ENCODE data around the gene HGF. TPM values are rescaled to one million over a fixed set of nuclear protein-coding genes. Genes with fewer than 3 reads are reported as not detected.

The HGF gene
- total and polyA plus RNA-seq, 2 of the 8 experiments (the other 6 are each of a cell fraction or from before 2014, with no cell fraction given): 0.05 to 0.60 TPM

DNA sequence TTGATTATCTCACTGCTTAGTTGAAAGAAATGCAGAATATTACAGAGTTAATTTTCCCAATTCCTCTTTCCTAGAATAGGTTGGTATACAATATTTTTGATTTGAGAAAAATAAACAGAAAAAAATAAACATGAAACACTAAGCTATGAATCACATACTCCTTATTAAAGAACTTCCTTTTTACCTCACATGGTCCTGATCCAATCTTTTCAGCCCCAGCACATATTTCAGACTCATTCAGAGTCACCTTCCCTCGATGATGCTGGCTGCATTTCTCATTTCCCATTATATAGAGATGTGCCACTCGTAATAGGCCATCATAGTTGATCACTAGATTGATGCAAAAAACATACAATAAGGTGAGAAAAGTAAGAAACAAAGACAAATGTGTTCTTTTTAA, 64.6 kb downstream of the HGF start:
- no peak for DNase-seq (ENCODE audit: low read depth in 1 of 2, low spot score in 2 of 2)
- Histone ChIP-seq H4K5ac (ENCODE audit: insufficient read length, low read depth, low read length) (no peak overlapping the region), H2AK5ac (ENCODE audit: low read depth, low read length) (no peak overlapping the region), H3K23me2 (ENCODE audit: low read depth, low read length) (no peaks in the 10 kb centered on the region), H3K27ac (ENCODE audit: low read depth, low read length) (no peak overlapping the region), H3K4me1 (replicated peaks in 1 of 4; ENCODE audit: control insufficient read depth in 3 of 4, insufficient read depth in 4 of 4, low read length in 3 of 4) (no peaks in the 10 kb centered on the region), H3K18ac (ENCODE audit: extremely low read depth, low read length) (no peak overlapping the region), H3K4me3 (ENCODE audit: extremely low read depth in 1 of 4, insufficient read depth in 2 of 4, low read depth in 3 of 4, low read length in 4 of 4) (no peak overlapping the region), H2AFZ (ENCODE audit: low read length) (no peak overlapping the region), H3K9me3 (ENCODE audit: insufficient read depth in 2 of 2, low read depth in 1 of 2, low read length in 1 of 2) (no peaks in the 10 kb centered on the region), H3K14ac (ENCODE audit: insufficient read length) (no peak overlapping the region), H2BK15ac (ENCODE audit: low read length) (no peak overlapping the region), H2BK5ac (ENCODE audit: low read depth, low read length) (no peak overlapping the region), H2BK20ac (ENCODE audit: low read length) (no peak overlapping the region), H3K4me2 (ENCODE audit: insufficient read depth in 1 of 2, low read depth in 2 of 2, low read length in 2 of 2) (no peak overlapping the region), H4K8ac (ENCODE audit: extremely low read depth, insufficient read depth, low read length) (no peak overlapping the region), H2BK12ac (ENCODE audit: low read depth, low read length) (no peak overlapping the region), H3K4ac (replicated peaks; ENCODE audit: insufficient read length, low read depth, low read length) (no peak overlapping the region), H4K20me1 (replicated peaks in 1 of 2; ENCODE audit: control insufficient read depth in 1 of 2, insufficient read depth in 2 of 2, low read length in 2 of 2) (no peaks in the 10 kb centered on the region), H3K36me3 (ENCODE audit: control insufficient read depth in 2 of 4, insufficient read depth in 4 of 4, low read length in 3 of 4) (no peaks in the 10 kb centered on the region), H3K27me3 (replicated peaks in 1 of 4; ENCODE audit: control insufficient read depth in 3 of 4, extremely low read depth in 1 of 4, insufficient read depth in 3 of 4, low read length in 3 of 4) (no peaks in the 10 kb centered on the region), H3K9ac (replicated peaks in 1 of 4; ENCODE audit: extremely low read depth in 1 of 4, low read depth in 3 of 4, low read length in 3 of 4) (no peak overlapping the region), H3K23ac (ENCODE audit: insufficient read length) (no peak overlapping the region), H3K79me2 (ENCODE audit: control insufficient read depth in 1 of 2, insufficient read depth in 2 of 2, low read length in 2 of 2) (no peaks in the 10 kb centered on the region), H4K91ac (replicated peaks; ENCODE audit: insufficient read length, low read length) (no peak overlapping the region), H3K56ac (replicated peaks; ENCODE audit: insufficient read length, low read depth, low read length) (no peak overlapping the region), H3K79me1 (ENCODE audit: low read depth, low read length) (no peaks in the 10 kb centered on the region), H2BK120ac (replicated peaks; ENCODE audit: low read depth, low read length) (no peak overlapping the region)
- FAIRE-seq: no peak
- WGBS, 2 experiments (ENCODE audit: extremely low coverage in 1 of 2, insufficient coverage in 1 of 2, insufficient read length in 1 of 2, insufficient replicate concordance in 2 of 2, low coverage in 1 of 2, low lambda C conversion rate in 2 of 2, missing lambda C conversion rate in 1 of 2): 87% methylated on average over 2 of the region's 2 CpGs; no CpG with 5 or more reads in 1 of the 2 experiments
- POLR2A ChIA-PET (ENCODE audit: partially characterized antibody): no interaction called here
- CTCF ChIA-PET (ENCODE audit: partially characterized antibody): interaction anchor here (1.3 to 1.4 kb wide), 2 partner anchors 11 to 17 kb away, joined by 3 to 4 read pairs; no protein-coding TSS in a partner anchor
- TF ChIP-seq CHD1 (IDR thresholded peaks at IDR 0.05; ENCODE audit: low read depth, low read length) (no peak), MAFK (IDR thresholded peaks at IDR 0.05; ENCODE audit: low read depth, low read length) (no peak), POLR2A (IDR thresholded peaks at IDR 0.05; ENCODE audit: control extremely low read depth in 1 of 2, low read depth in 2 of 2, low read length in 2 of 2) (no peak), GTF2F1 (IDR thresholded peaks at IDR 0.05; ENCODE audit: borderline replicate concordance, low read depth, low read length) (no peak), GABPA (IDR thresholded peaks at IDR 0.05; ENCODE audit: borderline replicate concordance, insufficient read depth, low read length) (no peak), RXRA (IDR thresholded peaks at IDR 0.05; ENCODE audit: insufficient read depth, low read depth, low read length) (no peak), JUND (IDR thresholded peaks at IDR 0.05; ENCODE audit: low read length) (no peak), JUN (IDR thresholded peaks at IDR 0.05; ENCODE audit: low read depth, low read length) (no peak), SP2 (IDR thresholded peaks at IDR 0.05; ENCODE audit: low read length) (no peak), RBBP5 (IDR thresholded peaks at IDR 0.05; ENCODE audit: borderline replicate concordance, low read depth, low read length) (no peak), SIN3A (conservative IDR thresholded peaks at IDR 0.05 in 1 of 2, IDR thresholded peaks at IDR 0.05 in 1 of 2; ENCODE audit: low read depth in 1 of 2, low read length in 2 of 2) (no peak)
- TF ChIP-seq, protein P1, sequence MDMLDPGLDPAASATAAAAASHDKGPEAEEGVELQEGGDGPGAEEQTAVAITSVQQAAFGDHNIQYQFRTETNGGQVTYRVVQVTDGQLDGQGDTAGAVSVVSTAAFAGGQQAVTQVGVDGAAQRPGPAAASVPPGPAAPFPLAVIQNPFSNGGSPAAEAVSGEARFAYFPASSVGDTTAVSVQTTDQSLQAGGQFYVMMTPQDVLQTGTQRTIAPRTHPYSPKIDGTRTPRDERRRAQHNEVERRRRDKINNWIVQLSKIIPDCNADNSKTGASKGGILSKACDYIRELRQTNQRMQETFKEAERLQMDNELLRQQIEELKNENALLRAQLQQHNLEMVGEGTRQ (IDR thresholded peaks at IDR 0.05; ENCODE audit: low read length): no peak
- TF ChIP-seq, protein P2, sequence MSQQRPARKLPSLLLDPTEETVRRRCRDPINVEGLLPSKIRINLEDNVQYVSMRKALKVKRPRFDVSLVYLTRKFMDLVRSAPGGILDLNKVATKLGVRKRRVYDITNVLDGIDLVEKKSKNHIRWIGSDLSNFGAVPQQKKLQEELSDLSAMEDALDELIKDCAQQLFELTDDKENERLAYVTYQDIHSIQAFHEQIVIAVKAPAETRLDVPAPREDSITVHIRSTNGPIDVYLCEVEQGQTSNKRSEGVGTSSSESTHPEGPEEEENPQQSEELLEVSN (IDR thresholded peaks at IDR 0.05): no peak
